GM18951 (cell line): Measurements from ENCODE around the gene IL4I1.

Experiments used
- POLR2A ChIP-seq: IDR thresholded peaks from 4 replicates; pipeline ENCODE4 v1.6.1; 2011; ENCODE audit warnings: mild to moderate bottlenecking; ENCODE audit not compliant: insufficient read length, insufficient read depth; ENCODE audit errors: extremely low read depth
- in situ Hi-C: fragments of 300-500 bp; cut with MboI; formaldehyde crosslinking; loops from one replicate; pipeline ENCODE4 v1.12.0; 2022; ENCODE audit warnings: low sequenced_read_pairs, mixed read lengths, inconsistent platforms; ENCODE audit not compliant: unreplicated experiment

IL4I1 gene

GRCh38 chr19:49864890-49865289 is 31.8 kb downstream of the IL4I1 start:
- in situ Hi-C loops, result no loop called here
- TF ChIP-seq POLR2A, result no peak

GRCh38 chr19:49863935-49864320 is 32.8 kb downstream of the IL4I1 start:
- in situ Hi-C loops, result no loop called here
- no peak for TF ChIP-seq POLR2A

DNA sequence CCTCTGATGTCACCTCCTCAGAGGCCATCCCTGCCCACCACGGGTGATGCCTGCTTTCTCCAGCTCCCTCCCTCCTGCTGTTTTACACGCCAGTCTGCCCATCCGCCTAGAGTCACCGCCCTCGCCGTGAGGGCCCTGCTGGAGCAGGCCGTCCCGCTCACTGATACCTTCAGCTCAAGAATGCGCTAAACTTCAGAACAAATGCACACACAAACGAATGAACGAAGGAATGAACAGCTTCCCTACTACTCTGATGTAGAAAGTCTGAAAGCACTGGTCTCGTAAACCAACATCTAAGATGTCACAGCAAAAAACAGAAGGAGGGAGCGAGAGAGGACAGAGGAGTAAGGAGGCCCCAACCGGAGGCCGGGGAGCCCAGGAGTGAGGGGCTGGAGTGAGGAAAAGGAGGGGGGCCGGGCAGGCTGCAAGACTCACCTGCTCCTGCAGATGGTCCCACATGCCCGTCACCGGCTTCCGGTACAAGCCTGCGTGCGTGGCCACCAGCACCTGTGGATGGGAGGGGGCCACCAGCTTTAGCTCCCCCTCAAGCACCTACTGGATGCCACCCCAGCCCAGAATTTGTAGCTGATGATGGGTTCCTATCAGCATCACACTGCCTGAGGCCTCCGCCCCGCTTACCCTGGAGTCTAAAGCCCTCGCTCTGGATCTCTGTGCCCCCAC is 33.3 kb downstream of the IL4I1 start:
- in situ Hi-C loops, result no loop called here
- TF ChIP-seq POLR2A, result no peak

DNA sequence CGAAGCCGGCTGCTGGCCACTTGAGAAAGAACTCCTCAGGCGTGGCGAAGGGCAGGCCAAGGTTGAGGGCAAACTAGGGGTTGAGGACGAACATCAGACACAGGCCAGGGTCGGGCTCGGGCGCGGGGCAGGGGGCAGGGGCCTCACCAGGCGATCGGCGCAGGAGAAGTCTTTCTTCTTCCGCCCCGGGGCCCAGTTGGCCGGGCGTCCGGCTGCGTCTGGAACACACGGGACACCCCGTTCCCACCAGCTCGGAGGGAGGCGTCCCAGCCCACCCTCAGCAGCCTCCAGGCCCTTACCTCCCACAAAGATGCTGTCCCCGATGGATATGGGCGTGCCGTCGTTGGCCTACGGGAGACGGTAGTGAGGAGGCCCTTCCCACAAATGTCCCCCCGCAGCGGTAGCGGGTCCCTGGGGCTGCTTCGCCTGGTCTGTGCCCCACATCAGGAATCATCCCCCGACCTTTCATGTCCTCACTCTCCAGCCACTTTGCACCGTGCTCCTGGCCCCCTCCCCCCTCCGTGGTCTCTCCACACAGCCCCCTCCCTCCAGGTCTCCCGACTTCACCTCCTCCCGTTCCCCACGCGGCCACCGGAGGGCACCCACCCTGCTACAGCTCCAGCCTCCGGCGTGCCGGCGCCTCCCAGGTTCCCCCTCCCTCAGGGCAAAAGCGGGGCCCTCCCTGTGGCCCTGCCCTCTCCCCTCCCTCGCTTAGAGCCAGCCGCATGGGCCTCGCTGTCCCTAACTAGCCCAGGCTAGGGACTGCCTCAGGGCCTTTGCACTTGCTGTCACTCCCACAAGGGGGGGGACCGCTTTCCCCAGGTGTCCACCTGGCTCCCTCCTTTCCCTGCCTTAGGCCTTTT is 34.1 kb downstream of the IL4I1 start:
- in situ Hi-C loops, result no loop called here
- no peak for TF ChIP-seq POLR2A

- in situ Hi-C loops, result no loop called here
- TF ChIP-seq POLR2A, result no peak
These were observed 34.9 kb downstream of the IL4I1 start for GRCh38 chr19:49861541-49862378.

DNA sequence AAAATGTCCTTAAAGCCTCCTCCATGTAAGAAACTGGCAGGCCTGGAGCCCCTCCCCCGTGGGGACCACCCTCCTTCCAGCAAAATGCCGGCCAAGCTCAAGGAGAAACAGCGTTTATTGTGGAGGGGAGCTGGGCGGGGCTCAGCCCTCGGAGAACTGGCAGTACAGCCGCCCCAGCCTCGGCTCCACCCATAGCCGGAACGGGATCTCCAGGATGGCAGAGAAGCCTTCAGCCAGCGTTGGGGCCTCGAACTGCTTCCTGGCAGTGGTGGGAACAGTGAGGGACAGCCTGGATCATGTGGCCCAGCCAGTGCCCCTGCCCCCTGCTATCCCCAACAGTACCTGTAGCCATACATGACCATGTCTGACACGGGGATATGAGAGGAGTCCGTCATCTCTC is 35.6 kb downstream of the IL4I1 start:
- TF ChIP-seq POLR2A, result no peak
- in situ Hi-C loops, result no loop called here

DNA sequence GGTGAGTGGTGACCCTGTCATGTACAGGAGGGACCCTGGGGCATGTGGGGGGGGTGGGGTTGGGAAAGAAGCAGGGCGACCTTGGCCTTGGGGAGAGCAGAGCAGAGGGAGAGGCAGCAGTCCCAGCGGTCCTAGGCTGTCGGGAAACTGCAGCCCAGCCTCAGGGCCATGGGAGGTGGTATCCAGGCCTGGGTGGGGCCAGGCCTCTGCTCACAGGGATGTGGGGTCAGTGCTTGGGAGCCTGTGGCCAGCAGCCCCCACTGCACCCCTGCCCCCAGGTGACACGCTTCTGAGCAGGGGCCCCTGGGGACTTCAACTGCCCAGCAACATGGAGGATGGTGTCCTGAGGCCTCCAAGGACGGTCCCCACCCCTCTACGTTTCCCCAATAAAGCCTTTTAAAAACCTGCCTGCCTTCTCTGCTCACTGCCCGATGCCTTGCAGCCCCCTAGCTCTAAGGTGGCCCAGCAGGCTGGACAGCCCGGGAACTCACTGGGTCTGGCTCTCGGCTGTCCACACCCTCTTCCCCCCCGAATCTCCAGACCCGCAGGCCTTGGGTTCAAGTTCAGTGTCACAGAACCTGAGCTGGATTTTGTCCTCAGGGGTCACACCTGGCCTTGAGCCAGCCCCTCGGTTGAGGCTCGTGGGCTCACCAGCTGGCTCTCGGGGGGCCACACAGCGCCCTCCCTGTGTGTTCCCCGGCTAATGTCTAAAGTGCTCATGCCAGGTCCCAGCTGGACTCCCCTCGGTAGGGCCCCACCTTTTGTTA is 36.2 kb downstream of the IL4I1 start:
- TF ChIP-seq POLR2A, result no peak
- in situ Hi-C loops, result no loop called here

GRCh38 chr19:49859682-49860335 is 36.9 kb downstream of the IL4I1 start:
- TF ChIP-seq POLR2A, result no peak
- in situ Hi-C loops, result no loop called here

GRCh38 chr19:49858088-49858985 is 38.4 kb downstream of the IL4I1 start:
- in situ Hi-C loops, result no loop called here
- peak; percentile 39 for TF ChIP-seq POLR2A

GRCh38 chr19:49857838-49858087 is 38.9 kb downstream of the IL4I1 start:
- in situ Hi-C loops, result no loop called here
- TF ChIP-seq POLR2A, result no peak

- TF ChIP-seq POLR2A, result no peak
- in situ Hi-C loops, result no loop called here
These were observed 39.4 kb downstream of the IL4I1 start for GRCh38 chr19:49857061-49857837.
